ENCODE results near the gene SEC14L1.
"Not testable (repeated sequence)": the region's sequence is repeated elsewhere in the genome, so short reads cannot be mapped to it uniquely, and the experiment has no call there.

SEC14L1 gene

DNA sequence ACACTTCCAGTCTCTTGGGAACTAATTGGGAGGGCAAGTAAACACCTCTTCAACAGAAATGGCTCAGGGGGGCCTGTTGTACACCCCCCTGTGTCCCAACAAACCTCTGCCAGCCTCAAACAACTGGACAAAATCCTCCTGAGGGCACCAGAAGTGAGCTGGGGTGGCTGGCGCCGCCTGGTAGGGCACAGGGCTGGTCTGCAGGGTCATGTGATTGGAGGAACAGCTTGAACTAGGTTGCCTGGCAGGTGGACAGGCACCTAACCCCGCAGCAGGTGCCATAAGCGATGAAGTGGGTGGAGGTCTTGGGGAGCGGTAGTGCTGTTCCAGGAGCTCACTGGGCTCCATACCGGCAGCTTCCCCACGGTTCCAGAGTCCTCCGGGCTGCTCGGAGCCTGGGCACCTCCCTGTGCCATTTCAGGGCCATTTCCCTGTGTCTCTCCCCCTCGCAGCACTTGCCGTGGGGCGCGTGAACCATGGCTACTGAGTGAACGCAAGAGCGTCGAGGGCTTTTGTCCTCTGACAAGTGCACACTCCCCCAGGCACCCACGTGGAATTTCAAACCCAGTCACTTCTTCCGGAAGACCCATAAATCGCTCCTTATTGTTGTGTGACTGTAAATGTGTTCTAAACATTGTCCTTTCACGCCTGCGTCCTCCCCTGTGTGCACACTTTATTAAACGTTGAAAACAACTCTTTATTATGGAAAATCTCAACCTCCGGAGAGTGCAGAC, 101.5 kb downstream of the SEC14L1 start:
- DNase-seq: no peak

DNA sequence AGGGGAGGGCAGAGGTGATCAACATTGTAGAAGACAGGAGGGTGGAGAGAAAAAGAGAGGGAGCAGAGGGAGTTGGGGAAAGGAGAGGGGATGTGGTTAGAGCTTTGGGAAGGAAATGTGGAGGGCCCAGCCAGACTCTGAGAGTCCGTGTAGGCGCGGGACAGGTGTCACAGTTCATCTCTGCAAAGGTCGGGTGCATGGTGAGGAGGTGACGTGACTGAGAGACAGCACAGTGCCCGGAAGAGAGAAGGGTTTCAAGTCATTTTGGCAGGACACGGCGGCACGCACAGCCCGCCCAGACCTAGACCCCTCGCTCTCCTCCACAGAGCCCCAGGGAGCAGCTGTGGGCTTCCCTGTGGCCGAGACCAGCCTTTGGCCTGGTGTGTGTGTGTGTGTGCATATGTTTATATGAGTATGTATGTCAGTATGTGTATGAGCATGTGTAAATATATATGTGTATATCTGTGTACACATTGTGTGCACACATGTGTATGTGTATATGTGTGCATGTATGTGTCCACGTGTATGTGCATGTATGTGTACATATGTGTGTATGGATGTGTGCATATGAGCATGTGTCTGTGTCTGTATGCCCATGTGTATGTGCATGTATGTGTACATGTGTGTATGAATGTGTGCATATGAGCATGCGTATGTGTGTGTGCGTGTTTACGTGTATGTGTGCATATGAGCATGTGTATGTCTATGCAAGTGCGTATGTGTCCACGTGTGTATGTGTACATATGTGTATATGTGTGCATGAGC, 104.6 kb downstream of the SEC14L1 start:
- peak in 1 of 5 experiments; percentile 10 for DNase-seq

DNA sequence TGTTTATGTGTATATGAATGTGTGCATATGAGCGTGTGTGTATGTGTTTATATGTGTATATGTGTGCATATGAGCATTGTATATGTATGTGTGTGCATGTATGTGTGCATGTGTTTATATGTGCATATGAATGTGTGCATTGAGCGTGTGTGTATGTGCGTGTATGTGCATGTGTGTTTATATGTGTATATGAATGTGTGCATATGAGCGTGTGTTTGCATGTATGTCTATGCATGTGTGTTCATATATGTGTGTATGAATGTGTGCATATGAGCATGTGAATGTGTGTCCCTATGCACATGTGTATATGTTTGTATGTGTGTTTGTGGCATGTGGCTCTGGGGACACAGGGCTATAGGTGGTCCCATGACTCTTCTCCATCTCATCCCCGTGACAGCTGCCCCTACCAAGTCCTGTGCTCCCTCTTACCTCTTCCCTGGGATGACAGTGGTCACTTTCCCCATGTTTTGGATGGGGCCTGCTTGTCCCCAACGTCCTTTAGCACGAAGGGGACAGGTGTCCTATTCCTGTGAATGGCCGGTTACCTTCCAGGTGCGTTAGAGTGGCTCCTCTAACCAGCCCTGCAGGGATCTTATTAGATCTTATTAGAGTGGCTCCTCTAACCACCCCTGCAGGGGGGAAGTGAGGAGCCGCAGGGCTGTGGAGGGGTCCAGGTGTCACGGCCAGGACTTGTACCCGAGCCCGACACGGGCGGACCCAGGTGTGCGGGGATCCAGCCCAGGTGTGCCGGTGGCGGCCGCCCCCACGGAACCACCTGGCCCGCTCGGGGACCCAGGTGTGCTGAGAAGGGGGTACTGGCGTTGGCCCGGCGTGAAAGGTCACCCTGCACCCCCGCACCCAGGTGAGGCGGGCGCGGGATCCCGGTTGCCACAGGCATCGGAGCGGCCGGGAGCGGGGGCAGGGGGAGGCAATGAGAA, 105.6 kb downstream of the SEC14L1 start:
- no peak for DNase-seq

DNA sequence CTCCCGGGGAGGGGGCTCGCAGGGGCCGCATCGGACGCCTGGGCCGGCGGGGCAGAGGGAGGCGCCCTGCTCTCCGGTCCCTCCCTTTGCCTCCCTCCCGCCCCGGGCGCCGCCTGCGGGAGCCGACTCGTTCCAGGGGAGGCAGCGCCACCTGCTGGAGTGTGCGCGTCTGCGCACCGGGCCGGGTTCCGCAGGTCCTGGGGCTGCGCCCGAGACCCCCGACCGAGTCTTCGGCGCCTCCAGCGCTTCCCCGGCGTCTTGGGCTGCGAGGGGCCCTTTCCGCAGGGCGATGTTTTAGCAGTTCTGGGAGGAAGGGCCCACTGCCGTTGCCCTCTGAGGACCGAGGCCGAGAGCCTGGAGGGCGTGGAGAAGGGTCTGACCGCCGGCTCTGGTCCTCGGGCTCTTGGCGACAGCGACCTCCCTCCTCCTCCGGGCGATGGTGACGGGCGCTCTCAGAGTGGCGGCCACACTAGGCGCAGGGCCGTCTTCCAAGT, 106.3 kb downstream of the SEC14L1 start:
- peak; percentile 66 to 85 (median 79) for DNase-seq

DNA sequence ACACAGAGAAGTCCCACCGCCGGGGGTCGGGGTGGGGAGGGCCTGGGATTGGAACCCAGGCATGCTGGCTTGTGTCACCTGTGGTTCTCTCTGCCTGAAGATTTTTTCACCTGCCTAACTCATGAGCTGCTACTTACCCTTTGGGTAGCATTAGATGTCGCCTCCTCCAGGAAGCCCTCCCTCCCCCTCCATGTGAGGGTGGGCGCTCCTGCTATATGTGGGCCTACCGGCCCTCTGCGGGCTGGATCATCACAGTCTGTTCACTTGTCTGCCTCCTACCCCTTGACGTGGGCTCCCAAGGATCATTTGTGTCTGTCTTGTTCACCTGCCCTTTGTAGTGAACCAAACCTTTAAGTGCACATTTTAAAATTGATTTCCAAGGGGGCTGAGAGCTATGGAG, 106.8 kb downstream of the SEC14L1 start:
- no peak for DNase-seq

DNA sequence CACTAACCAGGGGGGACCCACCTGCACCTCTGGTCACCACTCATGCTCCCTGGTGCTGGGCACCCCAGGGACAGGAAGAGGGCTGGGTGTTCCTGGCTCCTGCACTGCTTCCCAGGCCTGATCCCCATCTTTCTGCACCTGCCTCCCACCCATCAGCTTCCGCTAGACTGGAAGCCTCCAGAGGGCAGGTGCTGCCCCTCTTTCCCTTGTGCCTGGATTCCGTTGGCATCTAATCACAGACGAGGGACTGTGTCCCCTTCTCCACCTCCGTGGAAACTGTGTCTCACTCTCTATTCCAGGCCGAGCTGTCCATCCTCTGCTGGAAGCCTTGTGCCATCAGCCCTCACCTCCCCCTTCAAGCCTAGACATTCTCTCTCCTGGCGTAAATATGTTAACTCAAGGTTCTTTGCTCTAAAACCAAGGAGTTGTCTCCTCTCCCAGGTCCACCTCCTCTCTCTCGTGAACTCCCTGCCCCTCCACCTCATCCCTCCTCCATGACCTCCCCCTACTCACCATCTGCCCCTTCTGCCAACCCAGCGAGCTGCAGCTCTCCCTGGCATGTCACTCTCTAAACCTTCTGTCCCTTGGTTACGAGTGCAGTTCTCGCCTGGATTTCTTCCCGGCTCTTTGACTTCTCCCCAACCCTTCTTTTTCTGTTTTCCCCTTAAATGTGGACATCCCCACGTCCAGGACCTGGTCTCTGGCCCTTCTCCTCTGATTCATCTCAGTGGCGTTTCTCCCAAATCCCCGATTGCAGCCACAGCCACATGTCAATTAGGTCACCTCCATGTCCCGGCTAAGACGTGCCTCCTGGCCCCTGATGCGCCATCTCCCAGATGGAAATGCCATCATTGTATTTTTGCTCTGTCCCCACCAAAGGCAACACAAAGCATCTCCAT, 107.7 kb downstream of the SEC14L1 start:
- DNase-seq: no peak

DNA sequence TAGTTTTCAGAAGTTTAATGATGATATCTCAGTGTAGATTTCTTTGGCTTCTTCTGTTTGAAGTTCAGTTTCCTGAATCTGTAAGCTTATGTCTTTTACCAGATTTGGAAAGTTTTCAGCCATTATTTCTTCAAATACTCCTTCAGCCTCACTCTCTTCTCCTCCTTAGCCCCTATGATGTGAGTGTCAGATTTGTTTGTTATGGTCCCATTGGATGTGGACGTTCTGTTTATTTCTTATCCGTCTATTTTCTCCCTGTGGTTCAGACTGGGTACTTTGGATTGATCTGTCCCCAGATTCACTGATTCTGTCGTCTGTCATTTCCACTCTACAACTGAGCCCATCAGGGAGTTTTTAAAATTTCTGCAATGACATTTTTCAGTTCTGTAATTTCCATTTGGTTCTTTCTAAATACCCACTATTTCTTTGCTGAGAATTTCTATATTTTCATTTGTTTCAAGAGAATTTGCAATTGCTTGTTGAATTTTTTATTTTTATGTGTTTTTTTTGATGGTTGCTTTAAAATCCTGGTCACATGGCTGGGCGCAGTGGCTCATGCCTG, 110.9 kb downstream of the SEC14L1 start:
- DNase-seq: no peak

DNA sequence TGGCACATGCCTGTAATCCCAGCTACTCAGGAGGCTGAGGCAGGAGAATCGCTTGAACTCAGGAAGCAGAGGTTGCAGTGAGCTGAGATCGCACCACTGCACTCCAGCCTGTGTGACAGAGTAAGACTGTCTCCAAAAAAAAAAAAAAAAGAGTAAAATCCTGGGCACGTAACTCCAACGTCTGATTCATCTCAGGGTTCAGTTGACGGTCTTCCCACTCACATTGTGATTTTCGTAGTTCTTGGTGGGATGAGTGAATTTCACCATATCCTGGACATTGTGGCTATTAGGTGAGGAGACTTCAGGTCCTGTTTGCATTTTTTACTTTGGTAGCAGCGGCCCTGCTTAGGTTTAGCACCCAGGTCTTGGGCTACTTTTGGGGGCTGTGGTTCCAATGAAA, 111.5 kb downstream of the SEC14L1 start:
- not testable (repeated sequence) for DNase-seq

DNA sequence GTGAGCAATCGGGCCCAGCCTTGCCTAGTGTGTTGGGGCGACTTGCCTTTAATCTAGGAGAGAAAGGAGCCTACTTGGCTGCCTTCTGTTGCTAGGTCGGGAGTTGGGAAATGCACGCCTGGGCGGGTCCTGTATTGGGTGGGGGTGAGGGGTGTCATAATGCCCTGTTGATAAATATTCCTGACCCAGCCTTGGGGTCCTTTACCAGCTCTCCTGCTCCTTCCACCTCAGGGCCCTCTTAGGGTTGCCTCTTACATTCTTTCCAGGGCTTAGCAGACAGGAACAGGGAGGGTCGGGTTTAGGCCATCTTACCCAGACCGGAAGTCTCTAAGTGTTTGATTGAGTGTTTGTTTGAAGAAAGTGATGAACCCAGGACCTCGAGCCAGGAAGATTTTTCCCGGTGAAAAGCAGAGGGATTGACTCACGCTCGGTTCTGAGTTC, 112.9 kb downstream of the SEC14L1 start:
- DNase-seq: no peak

DNA sequence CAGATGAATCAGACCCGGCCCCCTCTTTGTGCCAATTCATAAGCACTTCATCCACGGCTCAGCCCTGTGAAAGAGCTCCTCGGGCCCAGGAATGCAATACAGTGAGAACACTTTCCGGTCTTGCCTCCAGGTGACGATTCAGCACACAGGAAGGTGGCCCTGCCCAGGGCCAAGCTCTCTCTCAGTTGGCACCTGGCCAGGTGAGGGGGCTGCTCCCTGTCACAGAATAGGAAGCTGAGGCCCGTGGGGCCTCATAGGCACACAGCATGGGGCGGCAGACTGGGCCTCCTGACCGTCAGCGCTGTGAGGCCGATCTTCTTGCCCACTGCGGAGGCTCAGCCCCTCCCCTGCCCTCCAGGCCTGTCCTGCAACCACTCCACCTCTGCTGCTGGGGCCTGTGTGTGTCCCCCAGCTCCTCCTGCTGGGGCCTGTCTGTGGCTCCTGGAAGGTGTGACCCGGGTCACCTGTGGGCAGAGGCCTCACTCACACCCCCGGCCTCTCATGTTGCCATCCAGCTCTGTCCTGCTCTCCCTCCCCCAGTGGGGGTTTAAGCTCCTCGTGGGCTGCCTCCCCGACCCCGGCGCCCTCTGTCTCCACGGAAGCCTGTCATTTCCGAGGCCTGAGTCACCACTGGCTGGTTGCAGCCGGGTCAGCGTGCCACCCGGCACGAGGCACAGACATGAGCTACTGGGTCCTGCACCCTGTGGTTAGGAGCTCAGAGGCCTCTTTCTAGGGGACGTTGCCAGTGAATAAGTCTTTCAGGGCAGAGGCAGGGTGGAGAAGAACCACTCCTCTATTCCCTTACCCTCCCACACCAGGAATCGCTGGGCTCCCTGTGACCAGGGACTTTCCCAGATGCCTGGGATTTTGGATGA, 114.4 kb downstream of the SEC14L1 start:
- no peak for DNase-seq

DNA sequence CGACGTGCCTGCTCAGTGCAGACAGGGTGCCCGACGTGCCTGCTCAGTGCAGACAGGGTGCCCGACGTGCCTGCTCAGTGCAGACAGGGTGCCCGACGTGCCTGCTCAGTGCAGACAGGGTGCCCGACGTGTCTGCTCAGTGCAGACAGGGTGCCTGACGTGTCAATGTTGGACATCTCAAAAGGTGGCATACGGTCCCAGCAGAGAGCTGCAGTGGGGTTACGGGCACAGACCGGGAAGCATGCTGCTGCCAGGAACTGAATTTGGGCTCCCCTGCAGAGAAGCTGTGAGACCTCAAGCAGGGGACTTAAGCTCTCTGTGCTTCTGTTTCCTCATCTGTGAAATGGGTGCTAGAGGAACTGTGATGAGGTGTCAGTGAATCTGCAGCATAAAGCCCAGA, 115.2 kb downstream of the SEC14L1 start:
- not testable (repeated sequence) for DNase-seq

DNA sequence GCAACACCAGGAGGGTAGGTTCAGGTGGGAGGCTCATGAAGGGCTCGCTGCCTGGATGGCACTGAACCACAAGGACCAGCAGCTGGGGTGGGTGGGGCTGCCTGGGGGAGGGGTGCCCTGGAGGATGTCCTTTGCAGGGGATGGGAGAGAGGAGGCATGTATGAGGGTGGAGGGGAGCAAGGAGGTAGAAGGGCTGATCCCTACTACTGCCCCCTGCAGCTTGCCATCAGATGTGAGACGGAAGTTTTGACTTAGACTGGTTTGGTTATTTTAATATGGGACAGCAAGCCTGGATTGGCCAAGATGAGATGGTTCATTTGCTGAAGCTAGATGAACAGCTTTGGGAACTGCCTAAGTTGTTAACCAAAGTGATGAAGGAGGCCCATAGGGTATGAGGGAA, 115.9 kb downstream of the SEC14L1 start:
- DNase-seq: no peak

DNA sequence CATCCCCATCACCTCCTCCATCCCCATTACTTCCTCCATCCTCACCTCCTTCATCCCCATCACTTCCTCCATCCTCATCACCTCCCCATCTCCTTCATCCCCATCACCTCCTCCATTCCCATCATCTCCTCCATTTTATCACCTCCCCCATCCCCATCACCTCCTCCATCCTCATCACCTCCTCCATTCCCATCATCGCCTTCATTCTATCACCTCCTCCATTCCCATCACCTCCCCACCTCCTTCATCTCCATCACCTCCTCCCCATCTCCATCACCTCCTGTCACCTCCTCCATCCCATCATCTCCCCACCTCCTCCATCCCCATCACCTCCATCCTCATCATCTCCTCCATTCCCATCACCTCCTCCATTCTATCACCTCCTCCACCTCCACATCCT, 116.4 kb downstream of the SEC14L1 start:
- no peak for DNase-seq

DNA sequence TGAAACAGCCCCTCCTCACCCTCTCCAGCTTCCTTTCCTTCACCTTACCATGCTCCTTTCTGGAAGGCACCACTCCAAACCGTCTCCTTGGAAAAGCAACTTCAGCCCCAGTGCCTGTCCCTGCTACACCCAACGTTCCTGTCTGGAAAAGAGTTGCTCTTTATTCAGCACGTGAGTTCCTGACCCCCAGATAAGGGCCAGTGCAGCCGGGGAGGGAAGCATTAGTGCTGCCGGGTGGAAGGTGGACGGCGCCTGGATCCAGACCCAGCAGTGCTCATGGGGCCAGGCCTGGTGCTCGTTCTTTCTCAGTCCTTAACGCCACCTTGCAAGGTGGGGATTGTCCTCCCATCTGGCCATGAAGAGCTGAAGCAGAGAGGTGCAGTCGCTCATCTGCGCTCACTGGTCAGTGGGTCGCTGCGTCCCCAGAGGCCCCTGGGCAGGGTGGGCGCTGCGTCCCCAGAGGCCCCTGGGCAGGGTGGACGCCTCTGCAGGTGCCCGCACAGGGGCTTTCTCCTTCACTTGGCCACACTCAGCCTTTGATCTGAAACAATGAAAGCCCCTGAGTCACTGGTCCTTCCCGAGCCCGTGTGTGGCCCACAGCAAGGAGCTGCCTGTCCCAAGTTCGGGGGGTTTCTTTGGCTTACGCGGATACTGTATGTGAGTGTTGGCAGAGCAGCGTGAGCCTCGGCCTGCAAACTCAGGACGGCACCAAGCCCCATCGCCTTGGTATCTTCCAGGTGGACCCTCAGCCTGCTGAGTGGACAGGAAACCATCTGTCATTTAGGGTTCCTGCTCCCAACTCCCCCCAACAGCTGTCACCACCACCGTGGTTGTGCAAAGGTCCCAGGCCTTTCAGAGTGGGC, 117.1 kb downstream of the SEC14L1 start:
- DNase-seq: no peak

DNA sequence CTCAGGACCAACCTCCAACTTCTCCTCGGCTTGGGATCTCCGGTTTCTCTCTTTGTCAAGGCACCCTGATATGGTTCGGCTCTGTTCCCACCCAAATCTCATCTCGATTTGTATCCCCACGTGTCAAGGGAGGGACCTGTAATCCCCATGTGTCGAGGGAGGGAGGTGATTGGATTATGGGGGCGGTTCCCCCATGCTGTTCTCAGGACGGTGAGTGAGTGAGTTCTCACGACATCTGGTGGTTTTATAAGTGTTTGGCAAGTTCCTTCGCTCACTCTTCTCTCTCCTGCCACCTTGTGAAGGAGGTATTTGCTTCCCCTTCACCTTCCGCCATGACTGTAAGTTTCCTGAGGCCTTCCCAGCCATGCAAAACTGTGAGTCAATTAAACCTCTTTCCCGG, 117.9 kb downstream of the SEC14L1 start:
- DNase-seq: no peak

DNA sequence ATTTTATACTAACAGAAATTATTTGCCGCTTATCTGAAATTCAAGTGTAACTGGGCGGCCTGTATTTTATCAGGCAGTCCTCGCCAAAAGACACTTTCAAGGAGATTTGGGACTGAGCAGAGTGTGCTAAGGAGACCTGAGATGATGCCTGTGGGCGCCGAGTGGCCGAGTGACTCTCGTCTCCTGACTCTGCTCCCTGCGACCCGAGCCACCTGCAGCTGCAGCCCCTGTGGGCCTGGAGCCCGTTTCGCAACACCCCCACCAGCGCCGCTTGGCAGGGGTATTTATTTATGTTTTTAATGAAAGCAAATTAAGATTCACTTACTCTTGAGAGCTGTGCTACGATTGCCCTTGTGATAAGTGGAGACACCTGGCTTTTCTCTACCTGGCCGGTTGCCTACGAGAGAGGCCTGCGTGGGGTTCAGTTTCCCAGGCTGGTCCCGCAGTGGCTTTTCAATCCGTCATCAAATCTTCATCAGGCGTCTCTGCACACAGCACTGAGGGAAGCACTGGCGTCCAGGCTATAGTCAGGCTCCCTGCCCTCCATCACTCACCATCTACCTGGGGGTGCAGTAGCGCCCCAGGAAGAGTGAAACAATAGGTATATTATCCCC, 124.0 kb downstream of the SEC14L1 start:
- DNase-seq: no peak

DNA sequence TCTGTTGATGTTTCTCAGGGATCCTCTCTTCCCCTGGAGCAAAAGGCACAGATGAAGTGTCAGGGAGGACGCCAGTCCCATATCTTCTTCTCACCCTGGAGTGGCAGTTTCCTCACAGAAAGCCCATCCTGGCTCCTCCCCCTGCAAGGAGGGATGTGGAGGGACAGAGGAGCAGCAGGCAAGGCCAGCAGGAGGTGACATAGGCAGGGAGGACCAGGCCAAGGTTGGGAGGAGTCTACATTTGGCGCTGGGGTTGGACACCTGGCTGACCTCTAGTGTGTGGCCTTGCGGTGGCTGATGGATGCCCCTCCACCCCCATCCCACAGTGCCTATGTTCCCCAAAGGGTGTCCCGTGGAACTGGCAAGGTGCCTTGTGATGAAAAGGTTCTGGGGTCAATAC, 125.4 kb downstream of the SEC14L1 start:
- DNase-seq: no peak

Measured in T-helper 2 cell (primary cell).